Activated T-helper 17 cell treated with anti-CD3 and anti-CD28 coated beads, Interleukin-2, amount 50 U/mL, for 72 hours (primary cell): Measurements from ENCODE around the gene NAA60. TPM values are rescaled to one million over a fixed set of nuclear protein-coding genes. Genes with fewer than 3 reads are reported as not detected.
"Not testable (repeated sequence)": the region's sequence is repeated elsewhere in the genome, so short reads cannot be mapped to it uniquely, and the experiment has no call there.

Experiments
- ATAC-seq: fragments of 150-1000 bp; cut with Tn5 transposase; replicated peaks from 2 replicates; pipeline ENCODE4 v1.10.0; 2021; ENCODE audit warnings: mild to moderate bottlenecking, moderate library complexity
- H3K27ac Mint-ChIP-seq: one replicate; pipeline ENCODE4 v1.8.0; 2022; ENCODE audit warnings: mixed read lengths
- H3K27me3 Mint-ChIP-seq: one replicate; pipeline ENCODE4 v1.8.0; 2022; ENCODE audit warnings: mixed read lengths
- H3K36me3 Mint-ChIP-seq: one replicate; pipeline ENCODE4 v1.8.0; 2022; ENCODE audit warnings: low read depth, mild to moderate bottlenecking, mixed read lengths
- H3K4me1 Mint-ChIP-seq: one replicate; pipeline ENCODE4 v1.8.0; 2022; ENCODE audit warnings: mixed read lengths
- H3K4me3 Mint-ChIP-seq: one replicate; pipeline ENCODE4 v1.8.0; 2022; ENCODE audit warnings: mild to moderate bottlenecking, mixed read lengths
- H3K9me3 Mint-ChIP-seq: one replicate; pipeline ENCODE4 v1.8.0; 2022; ENCODE audit warnings: mixed read lengths
- total RNA-seq, 2 donors: library from RNA; stranded (reverse); gene quantifications; one replicate each; pipeline ENCODE4 v1.2.3, GENCODE V29; 2022

NAA60 gene
- total RNA-seq, 2 donors from 2014 or later = 36.8 to 38.7 TPM

GRCh38 chr16:3501412-3501761 lies 57.9 kb downstream of the NAA60 start:
- H3K27me3 Mint-ChIP-seq, ATAC-seq, H3K9me3 Mint-ChIP-seq: not testable (repeated sequence)
- peaks cover 27% of the 10 kb centered on the region for H3K36me3 Mint-ChIP-seq
- H3K4me3 Mint-ChIP-seq = peak overlapping the region; percentile 97
- H3K4me1 Mint-ChIP-seq = peaks cover 25% of the 10 kb centered on the region
- H3K27ac Mint-ChIP-seq = peak overlapping the region; percentile 97

GRCh38 chr16:3501783-3502400 lies 58.4 kb downstream of the NAA60 start:
- no peaks in the 10 kb centered on the region for H3K9me3 Mint-ChIP-seq

GRCh38 chr16:3503523-3503922 lies 60.0 kb downstream of the NAA60 start:
- Mint-ChIP-seq H3K4me1 (peaks cover 31% of the 10 kb centered on the region), H3K4me3 (peak overlapping the region; percentile 97), H3K9me3 (no peaks in the 10 kb centered on the region), H3K27ac (peak overlapping the region; percentile 97), H3K27me3 (no peaks in the 10 kb centered on the region), H3K36me3 (peaks cover 39% of the 10 kb centered on the region)
- ATAC-seq = peak; percentile 63

More at GRCh38 chr16:3501783-3502400, 58.4 kb downstream of the NAA60 start:
- Mint-ChIP-seq H3K27ac (peak overlapping the region; percentile 97), H3K4me1 (peaks cover 25% of the 10 kb centered on the region), H3K4me3 (peak overlapping the region; percentile 97), H3K36me3 (peaks cover 30% of the 10 kb centered on the region), H3K27me3 (no peaks in the 10 kb centered on the region)
- no peak for ATAC-seq

GRCh38 chr16:3508736-3509135 lies 65.3 kb downstream of the NAA60 start:
- H3K9me3 Mint-ChIP-seq = no peaks in the 10 kb centered on the region
- no peaks in the 10 kb centered on the region for H3K27me3 Mint-ChIP-seq
- peak overlapping the region; percentile 84 for H3K27ac Mint-ChIP-seq
- peak overlapping the region; percentile 64 for H3K4me3 Mint-ChIP-seq
- peaks cover 71% of the 10 kb centered on the region for H3K36me3 Mint-ChIP-seq
- peaks cover 39% of the 10 kb centered on the region for H3K4me1 Mint-ChIP-seq
- no peak for ATAC-seq

- peaks cover 42% of the 10 kb centered on the region for H3K4me1 Mint-ChIP-seq
- peak; percentile 92 for ATAC-seq
- peak overlapping the region; percentile 64 for H3K4me3 Mint-ChIP-seq
- H3K27me3 Mint-ChIP-seq = no peaks in the 10 kb centered on the region
- no peaks in the 10 kb centered on the region for H3K9me3 Mint-ChIP-seq
- peak overlapping the region; percentile 84 for H3K27ac Mint-ChIP-seq
- H3K36me3 Mint-ChIP-seq = peaks cover 78% of the 10 kb centered on the region
Measured at GRCh38 chr16:3509470-3509928, 66.0 kb downstream of the NAA60 start.

GRCh38 chr16:3510416-3510815 lies 66.9 kb downstream of the NAA60 start:
- H3K9me3 Mint-ChIP-seq = no peaks in the 10 kb centered on the region
- peaks cover 78% of the 10 kb centered on the region for H3K36me3 Mint-ChIP-seq
- H3K27me3 Mint-ChIP-seq = no peaks in the 10 kb centered on the region
- peaks cover 42% of the 10 kb centered on the region for H3K4me1 Mint-ChIP-seq
- H3K27ac Mint-ChIP-seq = peak overlapping the region; percentile 84
- ATAC-seq = no peak
- peak overlapping the region; percentile 64 for H3K4me3 Mint-ChIP-seq

GRCh38 chr16:3511286-3512180 lies 68.1 kb downstream of the NAA60 start:
- Mint-ChIP-seq H3K9me3 (no peaks in the 10 kb centered on the region), H3K27me3 (no peaks in the 10 kb centered on the region), H3K4me1 (peaks cover 34% of the 10 kb centered on the region), H3K27ac (peak overlapping the region; percentile 84), H3K36me3 (peaks cover 78% of the 10 kb centered on the region), H3K4me3 (peak overlapping the region; percentile 64)
- no peak for ATAC-seq

- H3K27ac Mint-ChIP-seq = peak overlapping the region; percentile 85
- ATAC-seq = peak; percentile 74
- H3K9me3 Mint-ChIP-seq = no peaks in the 10 kb centered on the region
- H3K27me3 Mint-ChIP-seq = no peaks in the 10 kb centered on the region
- peak overlapping the region; percentile 55 for H3K4me3 Mint-ChIP-seq
- peaks cover 23% of the 10 kb centered on the region for H3K4me1 Mint-ChIP-seq
- H3K36me3 Mint-ChIP-seq = peaks cover 67% of the 10 kb centered on the region
Measured at GRCh38 chr16:3513892-3514583, 70.6 kb downstream of the NAA60 start.

- no peak for ATAC-seq
- Mint-ChIP-seq H3K27ac (peak overlapping the region; percentile 85), H3K27me3 (no peaks in the 10 kb centered on the region), H3K4me3 (no peak overlapping the region), H3K9me3 (no peaks in the 10 kb centered on the region), H3K36me3 (peaks cover 68% of the 10 kb centered on the region), H3K4me1 (peaks cover 21% of the 10 kb centered on the region)
Measured at GRCh38 chr16:3514621-3515020, 71.1 kb downstream of the NAA60 start.

- Mint-ChIP-seq H3K27me3 (no peaks in the 10 kb centered on the region), H3K4me3 (no peak overlapping the region), H3K9me3 (no peaks in the 10 kb centered on the region), H3K36me3 (peaks cover 71% of the 10 kb centered on the region), H3K27ac (no peak overlapping the region), H3K4me1 (peaks cover 13% of the 10 kb centered on the region)
- ATAC-seq = no peak
Measured at GRCh38 chr16:3515897-3516296, 72.4 kb downstream of the NAA60 start.

GRCh38 chr16:3518292-3518985 lies 75.0 kb downstream of the NAA60 start:
- no peak for ATAC-seq
- Mint-ChIP-seq H3K4me1 (peaks cover 5% of the 10 kb centered on the region), H3K27ac (no peak overlapping the region), H3K4me3 (no peak overlapping the region), H3K9me3 (no peaks in the 10 kb centered on the region), H3K27me3 (no peaks in the 10 kb centered on the region), H3K36me3 (peaks cover 62% of the 10 kb centered on the region)

- Mint-ChIP-seq H3K9me3 (no peaks in the 10 kb centered on the region), H3K4me1 (peaks cover under 1% of the 10 kb centered on the region), H3K4me3 (no peak overlapping the region), H3K27me3 (no peaks in the 10 kb centered on the region), H3K27ac (no peak overlapping the region), H3K36me3 (peaks cover 62% of the 10 kb centered on the region)
- ATAC-seq = no peak
Measured at GRCh38 chr16:3518986-3519348, 75.5 kb downstream of the NAA60 start.

- H3K27me3 Mint-ChIP-seq = no peaks in the 10 kb centered on the region
- no peak overlapping the region for H3K4me3 Mint-ChIP-seq
- peaks cover 57% of the 10 kb centered on the region for H3K36me3 Mint-ChIP-seq
- H3K4me1 Mint-ChIP-seq = no peaks in the 10 kb centered on the region
- no peaks in the 10 kb centered on the region for H3K9me3 Mint-ChIP-seq
- no peak for ATAC-seq
- H3K27ac Mint-ChIP-seq = peak overlapping the region; percentile 65
Measured at GRCh38 chr16:3519581-3519980, 76.1 kb downstream of the NAA60 start.

- H3K27me3 Mint-ChIP-seq = no peaks in the 10 kb centered on the region
- H3K27ac Mint-ChIP-seq = no peak overlapping the region
Measured at GRCh38 chr16:3520413-3520812, 76.9 kb downstream of the NAA60 start.

More at GRCh38 chr16:3520413-3520812, 76.9 kb downstream of the NAA60 start:
- no peaks in the 10 kb centered on the region for H3K4me1 Mint-ChIP-seq
- no peak overlapping the region for H3K4me3 Mint-ChIP-seq
- H3K36me3 Mint-ChIP-seq = peaks cover 49% of the 10 kb centered on the region
- H3K9me3 Mint-ChIP-seq = no peaks in the 10 kb centered on the region
- ATAC-seq = no peak
